HG03103 (cell line): ENCODE measurements around the gene BBOX1.
"Not testable (repeated sequence)": the region's sequence is repeated elsewhere in the genome, so short reads cannot be mapped to it uniquely, and the experiment has no call there.

Experiments used
- ATAC-seq: cut with Tn5 transposase; IDR thresholded peaks from one replicate; pipeline ENCODE4 v1.9.1; 2021; ENCODE audit warnings: low read depth; ENCODE audit not compliant: unreplicated experiment

The BBOX1 gene

GRCh38 chr11:27174021-27174420 lies 133.4 kb downstream of the BBOX1 start:
- ATAC-seq = no peak

GRCh38 chr11:27174672-27175210 lies 134.1 kb downstream of the BBOX1 start:
- ATAC-seq = no peak

- ATAC-seq = not testable (repeated sequence)
Measured at GRCh38 chr11:27175562-27175961, 134.9 kb downstream of the BBOX1 start.
